Naive thymus-derived CD8-positive, alpha-beta T cell (primary cell): ENCODE data around the gene LRBA. TPM values are rescaled to one million over a fixed set of nuclear protein-coding genes. Genes with fewer than 3 reads are reported as not detected.

ENCODE experiments used
- ATAC-seq, 2 donors: fragments of 150-1000 bp; cut with Tn5 transposase in 1 of 2; sonication (Bioruptor Pico), chemical (Tn5 transposase) in 1 of 2; 1 replicate in 1 of 2; 2 replicates in 1 of 2; pipeline ENCODE4 v1.10.0; 2021; ENCODE audit warnings: mild to moderate bottlenecking in 2 of 2, moderate library complexity in 2 of 2
- POLR2A ChIA-PET: fragments of 350-600 bp; sonication (Branson Sonifier 250); formaldehyde crosslinking; loops from one replicate; lab custom pipeline; 2021; ENCODE audit warnings: antibody characterized with exemption; lab: Charles Lee
- DNase-seq, 10 donors: peaks; one replicate each; pipeline versions ENCODE4 v3.0.0 to v3.0.0-alpha.2; 2020 to 2022
- H3K27ac Mint-ChIP-seq, 10 donors: one replicate each; pipeline ENCODE4 v1.8.0; 2020 to 2022; ENCODE audit warnings: mild to moderate bottlenecking in 10 of 10, mixed read lengths in 10 of 10, moderate library complexity in 4 of 10, inconsistent platforms in 1 of 10
- H3K27me3 Mint-ChIP-seq, 5 donors: one replicate each; pipeline ENCODE4 v1.8.0; 2021 to 2022; ENCODE audit warnings: mixed read lengths in 5 of 5
- H3K36me3 Mint-ChIP-seq, 3 donors: one replicate each; pipeline ENCODE4 v1.8.0; 2020 to 2022; ENCODE audit warnings: mixed read lengths in 3 of 3, mild to moderate bottlenecking in 2 of 3, inconsistent platforms in 1 of 3
- H3K4me1 Mint-ChIP-seq, 4 donors: one replicate each; pipeline ENCODE4 v1.8.0; 2021 to 2022; ENCODE audit warnings: mixed read lengths in 4 of 4
- H3K4me3 Mint-ChIP-seq, 10 donors: one replicate each; pipeline ENCODE4 v1.8.0; 2020 to 2022; ENCODE audit warnings: mild to moderate bottlenecking in 10 of 10, mixed read lengths in 10 of 10, moderate library complexity in 6 of 10, inconsistent platforms in 1 of 10
- H3K9me3 Mint-ChIP-seq, 9 donors: one replicate each; pipeline ENCODE4 v1.8.0; 2020 to 2022; ENCODE audit warnings: mixed read lengths in 9 of 9, mild to moderate bottlenecking in 3 of 9, inconsistent platforms in 1 of 9, moderate library complexity in 1 of 9
- polyA plus RNA-seq, 3 donors: library from polyadenylated mRNA; unstranded; fragments of 300-500 nt; fragmentation: Illumina TruSeq; gene quantifications; one replicate each; pipeline ENCODE4 v1.2.3, GENCODE V29; 2021
- total RNA-seq, 8 experiments: library from RNA in 2 of 8; stranded (reverse) in 2 of 8; gene quantifications; one replicate each; pipeline ENCODE4 v1.2.3 and lab custom pipeline; 2021 to 2026

The LRBA gene
- total and polyA plus RNA-seq, 5 experiments from 2014 or later, result 16.4 to 57.7 (median 18.4) TPM

- Mint-ChIP-seq H3K27ac (no peak overlapping the region), H3K27me3 (peaks cover 2 to 20% (median 10%) of the 10 kb centered on the region in 5 donors), H3K9me3 (no peaks in the 10 kb centered on the region), H3K4me1 (no peaks in the 10 kb centered on the region), H3K36me3 (no peaks in the 10 kb centered on the region), H3K4me3 (no peak overlapping the region)
- ATAC-seq (no peak), DNase-seq (no peak)
- POLR2A ChIA-PET, result no interaction called here
Observed at GRCh38 chr4:150224896-150225591, 790.0 kb downstream of the LRBA start.

GRCh38 chr4:150219841-150220240 is 795.2 kb downstream of the LRBA start:
- Mint-ChIP-seq H3K27me3 (peaks cover 0 to 3% (median 0%) of the 10 kb centered on the region in 5 donors), H3K9me3 (no peaks in the 10 kb centered on the region), H3K4me1 (no peaks in the 10 kb centered on the region), H3K36me3 (no peaks in the 10 kb centered on the region), H3K4me3 (no peak overlapping the region), H3K27ac (no peak overlapping the region)
- DNase-seq (no peak), ATAC-seq (no peak)
- POLR2A ChIA-PET, result no interaction called here

GRCh38 chr4:150218447-150218846 is 796.6 kb downstream of the LRBA start:
- no peaks in the 10 kb centered on the region for H3K9me3 Mint-ChIP-seq
- DNase-seq (no peak), ATAC-seq (no peak)
- H3K4me1 Mint-ChIP-seq, result no peaks in the 10 kb centered on the region
- H3K36me3 Mint-ChIP-seq, result no peaks in the 10 kb centered on the region
- POLR2A ChIA-PET, result no interaction called here
- H3K4me3 Mint-ChIP-seq, result no peak overlapping the region
- no peak overlapping the region for H3K27ac Mint-ChIP-seq
- peaks cover 0 to 3% (median 0%) of the 10 kb centered on the region in 5 donors for H3K27me3 Mint-ChIP-seq

- Mint-ChIP-seq H3K36me3 (no peaks in the 10 kb centered on the region), H3K4me3 (no peak overlapping the region), H3K27me3 (peaks cover 0 to 3% (median 0%) of the 10 kb centered on the region in 5 donors), H3K9me3 (no peaks in the 10 kb centered on the region), H3K4me1 (no peaks in the 10 kb centered on the region), H3K27ac (no peak overlapping the region)
- DNase-seq (no peak), ATAC-seq (no peak)
- POLR2A ChIA-PET, result no interaction called here
Observed at GRCh38 chr4:150217808-150218207, 797.3 kb downstream of the LRBA start.

DNA sequence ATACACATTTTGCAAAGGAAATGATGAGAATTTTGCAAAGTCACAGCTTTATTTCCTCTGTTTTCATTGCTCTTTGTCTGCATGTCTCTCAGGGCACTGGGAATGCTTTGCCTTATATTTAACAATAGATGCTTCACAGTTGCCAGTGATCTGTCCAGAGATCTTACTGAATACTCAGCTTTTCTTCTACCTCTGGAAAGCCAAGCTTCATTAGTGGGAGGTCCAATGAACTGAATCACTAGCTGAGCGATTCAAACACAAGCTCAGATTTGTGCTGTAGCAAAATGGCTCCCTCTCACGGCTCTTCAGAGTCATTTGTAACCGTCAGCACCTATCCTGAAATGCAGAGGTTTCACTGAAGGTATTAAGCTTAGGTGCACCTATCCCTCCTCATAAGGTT is 797.9 kb downstream of the LRBA start:
- Mint-ChIP-seq H3K27ac (no peak overlapping the region), H3K9me3 (no peaks in the 10 kb centered on the region), H3K4me1 (no peaks in the 10 kb centered on the region), H3K27me3 (peaks cover 0 to 1% (median 0%) of the 10 kb centered on the region in 5 donors), H3K36me3 (no peaks in the 10 kb centered on the region), H3K4me3 (no peak overlapping the region)
- ATAC-seq (no peak), DNase-seq (no peak)
- POLR2A ChIA-PET, result no interaction called here

DNA sequence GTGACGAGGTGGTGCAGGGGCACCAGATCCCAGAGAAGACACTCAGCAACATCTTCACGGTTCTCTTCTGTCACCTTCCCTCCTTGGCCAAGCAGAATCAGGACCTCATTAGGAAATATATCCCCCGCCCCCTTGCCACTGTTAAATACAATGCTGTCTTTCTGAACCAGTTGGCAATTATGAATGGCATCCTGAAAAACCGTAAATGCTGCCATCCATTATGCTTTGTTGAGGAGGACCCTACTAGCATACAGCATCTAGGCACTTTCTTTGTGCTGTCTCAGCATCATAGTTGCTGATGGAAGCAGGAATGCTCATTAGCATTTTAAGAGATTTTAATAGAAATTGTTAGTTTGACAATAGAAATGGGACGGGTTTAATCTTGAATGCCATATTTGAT is 798.4 kb downstream of the LRBA start:
- H3K36me3 Mint-ChIP-seq, result no peaks in the 10 kb centered on the region
- no peak for DNase-seq
- no peaks in the 10 kb centered on the region for H3K4me1 Mint-ChIP-seq
- no peak overlapping the region for H3K4me3 Mint-ChIP-seq
- ATAC-seq, result no peak
- H3K27ac Mint-ChIP-seq, result no peak overlapping the region
- H3K27me3 Mint-ChIP-seq, result peaks cover 0 to 4% (median 1%) of the 10 kb centered on the region in 5 donors
- POLR2A ChIA-PET, result no interaction called here
- H3K9me3 Mint-ChIP-seq, result no peaks in the 10 kb centered on the region

GRCh38 chr4:150215601-150216000 is 799.5 kb downstream of the LRBA start:
- Mint-ChIP-seq H3K9me3 (no peaks in the 10 kb centered on the region), H3K27me3 (peaks cover 0 to 12% (median 3%) of the 10 kb centered on the region in 5 donors), H3K36me3 (no peaks in the 10 kb centered on the region), H3K4me1 (peaks cover 0 to 2% (median 0%) of the 10 kb centered on the region in 4 donors), H3K27ac (no peak overlapping the region), H3K4me3 (no peak overlapping the region)
- POLR2A ChIA-PET, result no interaction called here
- DNase-seq, result no peak
- no peak for ATAC-seq

Other genes starting within 250 kb of the LRBA start
- gene RPS3A, start 84.3 kb upstream of the LRBA start, total RNA-seq, result 1,000 to 10,000 TPM; 4,708 to 4,849 TPM
- 1,000 to 10,000 TPM; 4,716 to 6,808 (median 5,781) TPM for gene RPS3A, start 84.3 kb upstream of the LRBA start, polyA plus RNA-seq